H4 (cell line): Measurements from ENCODE around the gene ESRRG. TPM values are rescaled to one million over a fixed set of nuclear protein-coding genes. Genes with fewer than 3 reads are reported as not detected.

Source experiments
- DNase-seq: peaks from one replicate; pipeline ENCODE4 v3.0.0-alpha.2; 2015; ENCODE audit warnings: low spot score
- total RNA-seq: library from RNA; depleted of rRNA; stranded (reverse); fragments of >200 nt; shearing (Covaris generic); gene quantifications from 2 replicates; pipeline ENCODE4 v1.2.3, GENCODE V29; 2014

Gene ESRRG
- total RNA-seq, 1 experiment from 2014 or later: 0.72 TPM

- no peak for DNase-seq
Observed at GRCh38 chr1:216632980-216633379, 90.2 kb downstream of the ESRRG start.

- no peak for DNase-seq
Observed at GRCh38 chr1:216630532-216630931, 92.7 kb downstream of the ESRRG start.

- peak; percentile 39 for DNase-seq
Observed at GRCh38 chr1:216627252-216627651, 96.0 kb downstream of the ESRRG start.

- peak; percentile 16 for DNase-seq
Observed at GRCh38 chr1:216626394-216627067, 96.7 kb downstream of the ESRRG start.

- no peak for DNase-seq
Observed at GRCh38 chr1:216621536-216621935, 101.7 kb downstream of the ESRRG start.

GRCh38 chr1:216617081-216617875 is 106.0 kb downstream of the ESRRG start:
- no peak for DNase-seq

GRCh38 chr1:216616425-216616824 is 106.8 kb downstream of the ESRRG start:
- no peak for DNase-seq

GRCh38 chr1:216614011-216614934 is 109.0 kb downstream of the ESRRG start:
- DNase-seq: no peak

GRCh38 chr1:216612291-216612690 is 110.9 kb downstream of the ESRRG start:
- DNase-seq: no peak

GRCh38 chr1:216607067-216607697 is 116.0 kb downstream of the ESRRG start:
- DNase-seq: no peak

GRCh38 chr1:216606047-216606637 is 117.1 kb downstream of the ESRRG start:
- DNase-seq: no peak

GRCh38 chr1:216604771-216605170 is 118.5 kb downstream of the ESRRG start:
- DNase-seq: no peak

GRCh38 chr1:216600730-216601609 is 122.3 kb downstream of the ESRRG start:
- DNase-seq: peak; percentile 85

- no peak for DNase-seq
Observed at GRCh38 chr1:216599851-216600250, 123.4 kb downstream of the ESRRG start.

GRCh38 chr1:216598448-216598847 is 124.8 kb downstream of the ESRRG start:
- DNase-seq: no peak

- no peak for DNase-seq
Observed at GRCh38 chr1:216596281-216596862, 126.9 kb downstream of the ESRRG start.

- no peak for DNase-seq
Observed at GRCh38 chr1:216587715-216588114, 135.5 kb downstream of the ESRRG start.

- DNase-seq: no peak
Observed at GRCh38 chr1:216582151-216582550, 141.1 kb downstream of the ESRRG start.

GRCh38 chr1:216580538-216581057 is 142.6 kb downstream of the ESRRG start:
- no peak for DNase-seq
